Smooth muscle cell (in vitro differentiated cells): Measurements from ENCODE around the gene SLC16A8. TPM values are rescaled to one million over a fixed set of nuclear protein-coding genes. Genes with fewer than 3 reads are reported as not detected.
"Not testable (repeated sequence)": the region's sequence is repeated elsewhere in the genome, so short reads cannot be mapped to it uniquely, and the experiment has no call there.

Source experiments
- DNase-seq: peaks from one replicate; lab custom pipeline; 2025; ENCODE audit not compliant: unreplicated experiment; lab: John Stamatoyannopoulos, UW
- H2AFZ ChIP-seq: fragments of 200-600 bp; sonication (generic); 2 replicates; pipeline ENCODE4 v1.6.0; 2016; ENCODE audit warnings: antibody characterized with exemption, low read depth, mild to moderate bottlenecking
- H3F3A ChIP-seq: fragments of 200-600 bp; sonication (generic); 2 replicates; pipeline ENCODE4 v1.6.0; 2017; ENCODE audit warnings: antibody characterized with exemption, low read depth
- H3K27ac ChIP-seq: fragments of 200-600 bp; sonication (generic); 2 replicates; pipeline ENCODE4 v1.5.1; 2016; ENCODE audit warnings: low read depth, mild to moderate bottlenecking
- H3K27me3 ChIP-seq: fragments of 200-600 bp; sonication (generic); 2 replicates; pipeline ENCODE4 v1.6.1; 2016; ENCODE audit warnings: low read depth, mild to moderate bottlenecking
- H3K36me3 ChIP-seq: fragments of 200-600 bp; sonication (generic); 2 replicates; pipeline ENCODE4 v1.5.1; 2016; ENCODE audit warnings: low read depth
- H3K4me1 ChIP-seq: fragments of 200-600 bp; sonication (generic); 2 replicates; pipeline ENCODE4 v1.5.1; 2016; ENCODE audit warnings: low read depth
- H3K4me2 ChIP-seq: fragments of 200-600 bp; sonication (generic); 2 replicates; pipeline ENCODE4 v1.6.0; 2016; ENCODE audit warnings: mild to moderate bottlenecking
- H3K4me3 ChIP-seq: fragments of 200-600 bp; sonication (generic); 2 replicates; pipeline ENCODE4 v1.5.1; 2016; ENCODE audit warnings: mild to moderate bottlenecking
- H3K79me2 ChIP-seq: fragments of 200-600 bp; sonication (generic); 2 replicates; pipeline ENCODE4 v1.6.0; 2016; ENCODE audit warnings: low read depth, mild to moderate bottlenecking
- H3K9ac ChIP-seq: fragments of 200-600 bp; sonication (generic); 2 replicates; pipeline ENCODE4 v1.6.0; 2016; ENCODE audit warnings: low read depth
- H3K9me3 ChIP-seq: fragments of 200-600 bp; sonication (generic); replicated peaks from 2 replicates; pipeline ENCODE4 v1.5.1; 2016; ENCODE audit warnings: low read depth
- H4K20me1 ChIP-seq: fragments of 200-600 bp; sonication (generic); 2 replicates; pipeline ENCODE4 v1.6.0; 2016; ENCODE audit warnings: low read depth
- WGBS: methylation state at CpG from one replicate; pipeline ENCODE4 v1.1.7; 2016; ENCODE audit warnings: low lambda C conversion rate; 5-methylcytosine and 5-hydroxymethylcytosine counted together
- polyA plus RNA-seq: library from polyadenylated mRNA; unstranded; fragments of >200 nt; fragmentation: Nextera tagmentation; extraction: Ambion mirVana; gene quantifications from 2 replicates; pipeline ENCODE4 v1.2.1, GENCODE V29; 2016
- total RNA-seq: library from RNA; depleted of rRNA; stranded (reverse); fragments of >200 nt; gene quantifications from 2 replicates; pipeline ENCODE4 v1.2.3, GENCODE V29; 2014
- TF ChIP-seq, protein P1 (sequence below): fragments of 200-600 bp; sonication (generic); IDR thresholded peaks from 2 replicates; pipeline ENCODE4 v1.5.1; 2017; ENCODE audit warnings: borderline replicate concordance, mild to moderate bottlenecking, antibody characterized with exemption; ENCODE audit not compliant: insufficient read depth, poor library complexity, severe bottlenecking

SLC16A8 gene
- total and polyA plus RNA-seq, 2 experiments from 2014 or later = 0.93 TPM; not detected in 1

DNA sequence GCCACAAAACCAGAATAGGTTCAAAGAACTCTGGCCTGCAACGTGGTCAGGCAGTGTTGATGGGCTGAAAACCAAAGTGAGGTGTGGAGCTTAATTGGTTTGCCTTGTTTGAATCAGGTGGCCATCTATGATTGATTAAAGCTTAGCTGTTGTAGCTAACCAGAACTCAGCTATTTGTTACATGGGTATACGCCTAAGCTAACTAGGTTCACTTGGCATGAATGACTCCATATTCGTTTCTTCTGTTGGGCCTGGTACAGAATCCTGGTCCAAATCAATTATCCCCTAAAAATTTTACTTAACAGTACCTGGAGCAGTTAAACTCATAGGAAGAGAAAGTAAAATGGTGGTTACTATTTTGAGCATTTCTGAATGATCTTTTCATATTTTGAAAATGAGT is 34.2 kb upstream of the SLC16A8 start:
- no peaks in the 10 kb centered on the region for H3K79me2 ChIP-seq
- no peaks in the 10 kb centered on the region for H3K9me3 ChIP-seq
- no peaks in the 10 kb centered on the region for H3F3A ChIP-seq
- H3K4me2 ChIP-seq = no peak overlapping the region
- no peaks in the 10 kb centered on the region for H3K36me3 ChIP-seq
- TF ChIP-seq, protein P1, sequence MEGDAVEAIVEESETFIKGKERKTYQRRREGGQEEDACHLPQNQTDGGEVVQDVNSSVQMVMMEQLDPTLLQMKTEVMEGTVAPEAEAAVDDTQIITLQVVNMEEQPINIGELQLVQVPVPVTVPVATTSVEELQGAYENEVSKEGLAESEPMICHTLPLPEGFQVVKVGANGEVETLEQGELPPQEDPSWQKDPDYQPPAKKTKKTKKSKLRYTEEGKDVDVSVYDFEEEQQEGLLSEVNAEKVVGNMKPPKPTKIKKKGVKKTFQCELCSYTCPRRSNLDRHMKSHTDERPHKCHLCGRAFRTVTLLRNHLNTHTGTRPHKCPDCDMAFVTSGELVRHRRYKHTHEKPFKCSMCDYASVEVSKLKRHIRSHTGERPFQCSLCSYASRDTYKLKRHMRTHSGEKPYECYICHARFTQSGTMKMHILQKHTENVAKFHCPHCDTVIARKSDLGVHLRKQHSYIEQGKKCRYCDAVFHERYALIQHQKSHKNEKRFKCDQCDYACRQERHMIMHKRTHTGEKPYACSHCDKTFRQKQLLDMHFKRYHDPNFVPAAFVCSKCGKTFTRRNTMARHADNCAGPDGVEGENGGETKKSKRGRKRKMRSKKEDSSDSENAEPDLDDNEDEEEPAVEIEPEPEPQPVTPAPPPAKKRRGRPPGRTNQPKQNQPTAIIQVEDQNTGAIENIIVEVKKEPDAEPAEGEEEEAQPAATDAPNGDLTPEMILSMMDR = no peak
- no peak for DNase-seq
- no peak overlapping the region for H2AFZ ChIP-seq
- no peaks in the 10 kb centered on the region for H3K27me3 ChIP-seq
- 90% methylated on average over 3 of the region's 3 CpGs for WGBS
- no peak overlapping the region for H3K9ac ChIP-seq
- no peak overlapping the region for H3K27ac ChIP-seq
- no peaks in the 10 kb centered on the region for H3K4me1 ChIP-seq
- no peaks in the 10 kb centered on the region for H4K20me1 ChIP-seq
- no peak overlapping the region for H3K4me3 ChIP-seq

DNA sequence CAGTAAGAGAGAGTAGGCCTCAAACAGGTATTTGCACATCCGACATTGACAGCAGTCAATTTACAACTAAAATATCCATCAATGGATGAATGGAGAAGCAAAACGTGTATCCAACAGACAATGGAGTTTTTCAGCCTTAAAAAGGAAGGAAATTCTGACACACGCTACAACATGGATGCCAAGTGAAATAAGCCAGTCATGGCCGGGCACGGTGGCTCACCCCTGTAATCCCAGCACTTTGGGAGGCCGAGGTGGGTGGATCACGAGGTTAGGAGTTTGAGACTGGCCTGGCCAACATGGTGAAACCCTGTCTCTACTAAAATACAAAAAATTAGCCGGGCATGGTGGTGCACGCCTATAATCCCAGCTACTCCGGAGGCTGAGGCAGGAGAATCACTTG is 33.6 kb upstream of the SLC16A8 start:
- H3K36me3 ChIP-seq, H2AFZ ChIP-seq, H3K79me2 ChIP-seq, H3K4me3 ChIP-seq, H3K4me1 ChIP-seq, H3F3A ChIP-seq, H3K27ac ChIP-seq, H3K4me2 ChIP-seq, H3K9me3 ChIP-seq, H3K9ac ChIP-seq, H3K27me3 ChIP-seq, DNase-seq, H4K20me1 ChIP-seq: not testable (repeated sequence)
- WGBS = 98% methylated on average over 10 of the region's 10 CpGs

DNA sequence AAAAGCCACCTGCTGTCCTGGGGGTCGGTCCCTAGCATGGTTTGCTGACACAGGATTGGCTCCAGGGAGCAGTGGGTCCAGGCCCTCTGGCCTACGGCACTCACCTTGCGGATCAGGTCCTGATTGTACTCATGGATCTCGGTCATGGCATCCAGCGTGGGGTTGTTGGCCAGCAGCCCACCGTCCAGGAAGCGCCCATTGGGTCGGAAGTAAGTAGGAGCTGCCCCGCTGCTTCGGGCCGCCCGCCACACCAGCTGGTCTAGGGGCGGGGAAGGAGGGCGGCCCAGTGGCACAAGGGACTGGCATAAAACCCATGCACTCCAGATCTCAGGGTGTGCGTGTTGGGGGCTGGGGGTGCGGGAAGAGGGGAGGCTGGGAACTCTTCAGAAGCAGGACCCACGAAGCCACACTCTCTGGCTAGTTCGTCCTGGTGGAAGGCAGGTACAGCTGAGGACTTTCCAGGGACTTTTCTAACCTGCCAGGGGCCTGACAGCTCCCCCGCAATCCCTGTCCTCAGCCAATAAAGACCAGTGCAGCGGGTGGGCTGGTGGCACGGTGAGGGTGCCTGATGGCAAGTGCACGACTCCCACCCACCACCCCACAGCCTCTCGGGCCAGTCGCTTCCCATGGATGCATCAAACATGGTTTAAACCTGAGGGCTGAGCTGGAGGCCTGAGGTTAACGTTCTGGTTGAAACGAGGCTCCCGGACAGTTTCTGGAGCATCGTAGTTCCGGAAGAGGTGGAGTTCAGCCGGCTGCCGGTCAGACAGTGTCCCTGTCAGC is 31.6 kb upstream of the SLC16A8 start:
- Histone ChIP-seq H3K36me3 (no peaks in the 10 kb centered on the region), H2AFZ (no peak overlapping the region), H3F3A (no peaks in the 10 kb centered on the region), H3K4me1 (no peaks in the 10 kb centered on the region), H3K9me3 (no peaks in the 10 kb centered on the region), H3K9ac (no peak overlapping the region), H3K4me3 (no peak overlapping the region), H3K27me3 (no peaks in the 10 kb centered on the region), H3K27ac (no peak overlapping the region), H3K79me2 (no peaks in the 10 kb centered on the region), H3K4me2 (no peak overlapping the region), H4K20me1 (no peaks in the 10 kb centered on the region)
- DNase-seq = no peak
- 95% methylated on average over 22 of the region's 31 CpGs for WGBS
- TF ChIP-seq, protein P1 = no peak

DNA sequence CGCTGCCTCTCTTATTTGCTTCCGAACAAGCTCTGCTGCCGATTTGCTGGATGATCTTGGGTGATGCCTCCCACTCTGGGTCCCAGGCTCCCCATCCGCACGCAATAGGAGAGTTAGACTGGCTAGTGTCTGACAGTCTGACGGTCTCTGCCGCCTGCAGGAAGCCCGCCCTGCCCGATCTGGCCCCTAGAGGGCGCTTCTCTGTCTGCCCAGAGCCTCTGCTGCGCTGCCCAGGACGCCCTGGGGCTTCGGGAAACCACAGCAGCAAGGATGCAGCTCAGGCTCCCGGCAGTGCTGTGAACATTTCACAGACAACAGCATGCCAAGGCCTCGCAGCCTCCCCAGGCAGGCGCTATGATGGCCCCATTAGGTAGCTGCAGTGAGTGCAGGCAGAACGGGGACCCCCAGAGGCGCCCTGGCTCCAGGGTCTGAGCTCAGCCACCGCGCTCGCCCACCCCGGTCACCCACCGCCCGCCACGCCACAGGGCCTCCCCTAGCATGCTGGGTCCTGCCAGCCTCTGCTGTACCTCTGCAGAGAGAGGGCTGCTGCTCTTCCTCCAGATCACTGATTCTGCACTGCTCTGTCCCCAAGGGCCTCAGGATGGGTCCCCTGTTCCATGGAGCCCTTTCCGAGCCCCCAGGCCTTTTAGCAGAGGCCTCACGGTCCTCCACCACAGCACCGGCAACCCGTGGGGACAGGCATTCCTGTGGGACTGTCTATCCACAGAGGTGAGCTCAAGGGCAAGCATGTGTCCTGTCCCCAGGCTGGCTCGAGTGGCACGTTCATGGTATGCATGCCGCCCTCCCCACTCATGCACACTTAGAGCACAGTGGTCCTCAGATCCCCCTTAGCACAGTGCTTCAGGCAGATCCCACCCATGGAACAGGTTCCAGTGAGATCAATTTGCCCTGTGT is 30.8 kb upstream of the SLC16A8 start:
- no peaks in the 10 kb centered on the region for H3F3A ChIP-seq
- no peak overlapping the region for H3K9ac ChIP-seq
- no peaks in the 10 kb centered on the region for H3K27me3 ChIP-seq
- TF ChIP-seq, protein P1 = peak; percentile 96
- H3K36me3 ChIP-seq = no peaks in the 10 kb centered on the region
- H3K4me2 ChIP-seq = no peak overlapping the region
- no peak overlapping the region for H3K4me3 ChIP-seq
- H3K27ac ChIP-seq = no peak overlapping the region
- peak; percentile 87 for DNase-seq
- no peaks in the 10 kb centered on the region for H3K79me2 ChIP-seq
- 33% methylated on average over 23 of the region's 32 CpGs for WGBS
- no peak overlapping the region for H2AFZ ChIP-seq
- H3K4me1 ChIP-seq = no peaks in the 10 kb centered on the region
- H4K20me1 ChIP-seq = no peaks in the 10 kb centered on the region
- H3K9me3 ChIP-seq = no peaks in the 10 kb centered on the region
